Measurements from ENCODE around the gene ANKRD34A. TPM values are rescaled to one million over a fixed set of nuclear protein-coding genes. Genes with fewer than 3 reads are reported as not detected.

The ANKRD34A gene
- polyA plus RNA-seq, 1 donor from 2014 or later = 1.7 TPM

DNA sequence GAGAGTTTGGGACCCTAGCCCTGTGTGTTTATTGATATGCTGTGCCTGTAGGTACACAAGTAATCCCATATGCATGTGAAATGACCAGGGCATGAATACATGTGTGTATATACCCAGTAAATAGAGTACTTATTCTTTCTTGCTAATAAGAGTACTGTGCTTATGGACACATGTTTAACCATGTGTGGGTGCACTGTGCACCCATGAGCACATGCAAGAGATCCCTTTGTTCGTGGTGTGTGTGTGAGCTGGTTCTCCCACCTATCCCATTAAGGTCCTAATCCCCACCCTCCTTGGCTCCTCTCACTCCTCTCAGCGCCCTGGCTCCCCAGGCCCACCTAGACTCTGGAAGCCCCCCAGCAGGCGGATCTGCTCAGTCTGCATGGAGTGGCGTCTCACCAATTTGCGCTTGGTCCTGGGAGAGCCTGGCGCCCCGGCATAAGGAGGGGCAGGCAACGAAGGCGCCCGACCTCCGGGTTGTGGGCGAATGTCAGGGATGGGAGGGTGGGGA is 4.4 kb downstream of the ANKRD34A start:
- Histone ChIP-seq H3K4me3 (ENCODE audit: low read length) (peak overlapping the region; percentile 68), H3K27ac (ENCODE audit: low read length) (peak overlapping the region; percentile 25), H4K20me1 (ENCODE audit: insufficient read depth) (no peaks in the 10 kb centered on the region), H3K9me2 (ENCODE audit: insufficient read depth, low read length) (no peaks in the 10 kb centered on the region), H3K27me3 (ENCODE audit: insufficient read depth, low read depth, low read length) (peaks cover 23% of the 10 kb centered on the region), H3K36me3 (ENCODE audit: insufficient read depth, low read length) (no peaks in the 10 kb centered on the region), H3K79me2 (replicated peaks; ENCODE audit: insufficient read depth, low read length) (peaks cover 21% of the 10 kb centered on the region), H3K9ac (ENCODE audit: low read length) (peak overlapping the region; percentile 64), H3K4me2 (ENCODE audit: low read length) (no peak overlapping the region), H2AFZ (ENCODE audit: low read depth, low read length) (no peak overlapping the region), H3K9me3 (ENCODE audit: low read length) (no peaks in the 10 kb centered on the region), H3F3A (ENCODE audit: insufficient read depth, low read length, poor library complexity, severe bottlenecking) (peaks cover 7% of the 10 kb centered on the region)
- TF ChIP-seq POLR2AphosphoS5 (IDR thresholded peaks at IDR 0.05) (no peak), EP300 (conservative IDR thresholded peaks at IDR 0.05; ENCODE audit: poor library complexity, severe bottlenecking) (no peak), TAF1 (IDR thresholded peaks at IDR 0.05; ENCODE audit: low read depth) (no peak), EZH2 (IDR thresholded peaks at IDR 0.05; ENCODE audit: borderline replicate concordance, insufficient read depth, low read length, poor library complexity, severe bottlenecking) (no peak), MXI1 (conservative IDR thresholded peaks at IDR 0.05; ENCODE audit: poor library complexity, severe bottlenecking) (no peak), SMC3 (conservative IDR thresholded peaks at IDR 0.05; ENCODE audit: poor library complexity) (no peak), RAD21 (conservative IDR thresholded peaks at IDR 0.05) (no peak)
- TF ChIP-seq, protein P1, sequence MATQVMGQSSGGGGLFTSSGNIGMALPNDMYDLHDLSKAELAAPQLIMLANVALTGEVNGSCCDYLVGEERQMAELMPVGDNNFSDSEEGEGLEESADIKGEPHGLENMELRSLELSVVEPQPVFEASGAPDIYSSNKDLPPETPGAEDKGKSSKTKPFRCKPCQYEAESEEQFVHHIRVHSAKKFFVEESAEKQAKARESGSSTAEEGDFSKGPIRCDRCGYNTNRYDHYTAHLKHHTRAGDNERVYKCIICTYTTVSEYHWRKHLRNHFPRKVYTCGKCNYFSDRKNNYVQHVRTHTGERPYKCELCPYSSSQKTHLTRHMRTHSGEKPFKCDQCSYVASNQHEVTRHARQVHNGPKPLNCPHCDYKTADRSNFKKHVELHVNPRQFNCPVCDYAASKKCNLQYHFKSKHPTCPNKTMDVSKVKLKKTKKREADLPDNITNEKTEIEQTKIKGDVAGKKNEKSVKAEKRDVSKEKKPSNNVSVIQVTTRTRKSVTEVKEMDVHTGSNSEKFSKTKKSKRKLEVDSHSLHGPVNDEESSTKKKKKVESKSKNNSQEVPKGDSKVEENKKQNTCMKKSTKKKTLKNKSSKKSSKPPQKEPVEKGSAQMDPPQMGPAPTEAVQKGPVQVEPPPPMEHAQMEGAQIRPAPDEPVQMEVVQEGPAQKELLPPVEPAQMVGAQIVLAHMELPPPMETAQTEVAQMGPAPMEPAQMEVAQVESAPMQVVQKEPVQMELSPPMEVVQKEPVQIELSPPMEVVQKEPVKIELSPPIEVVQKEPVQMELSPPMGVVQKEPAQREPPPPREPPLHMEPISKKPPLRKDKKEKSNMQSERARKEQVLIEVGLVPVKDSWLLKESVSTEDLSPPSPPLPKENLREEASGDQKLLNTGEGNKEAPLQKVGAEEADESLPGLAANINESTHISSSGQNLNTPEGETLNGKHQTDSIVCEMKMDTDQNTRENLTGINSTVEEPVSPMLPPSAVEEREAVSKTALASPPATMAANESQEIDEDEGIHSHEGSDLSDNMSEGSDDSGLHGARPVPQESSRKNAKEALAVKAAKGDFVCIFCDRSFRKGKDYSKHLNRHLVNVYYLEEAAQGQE (IDR thresholded peaks at IDR 0.05; ENCODE audit: borderline replicate concordance) = no peak

DNA sequence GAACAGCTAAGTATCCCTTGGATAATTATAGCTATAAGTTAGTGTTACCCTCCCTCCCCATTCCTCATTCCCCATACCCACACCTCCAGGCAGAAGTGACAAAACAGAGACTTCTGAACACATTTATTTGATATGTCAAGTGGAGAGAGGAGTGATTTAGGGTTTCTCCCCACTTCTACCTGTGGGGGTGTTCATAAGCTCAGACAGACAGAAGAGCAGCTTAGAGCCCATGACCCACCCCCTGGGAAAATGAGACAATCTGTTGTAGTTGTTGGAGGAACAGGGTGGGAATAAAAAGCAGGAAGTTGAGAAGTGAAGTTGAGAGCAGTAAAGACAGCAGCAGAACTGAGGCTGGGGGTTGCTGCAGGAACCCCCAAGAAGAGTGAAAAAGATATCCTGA is 5.0 kb downstream of the ANKRD34A start:
- peaks cover 27% of the 10 kb centered on the region for H3K79me2 ChIP-seq (replicated peaks; ENCODE audit: insufficient read depth, low read length)
- no peaks in the 10 kb centered on the region for H3K36me3 ChIP-seq (ENCODE audit: insufficient read depth, low read length)
- H3K4me3 ChIP-seq (ENCODE audit: low read length) = no peak overlapping the region
- no peaks in the 10 kb centered on the region for H4K20me1 ChIP-seq (ENCODE audit: insufficient read depth)
- peaks cover 7% of the 10 kb centered on the region for H3F3A ChIP-seq (ENCODE audit: insufficient read depth, low read length, poor library complexity, severe bottlenecking)
- no peaks in the 10 kb centered on the region for H3K9me3 ChIP-seq (ENCODE audit: low read length)
- no peak overlapping the region for H3K4me2 ChIP-seq (ENCODE audit: low read length)
- peaks cover 23% of the 10 kb centered on the region for H3K27me3 ChIP-seq (ENCODE audit: insufficient read depth, low read depth, low read length)
- TF ChIP-seq EP300 (conservative IDR thresholded peaks at IDR 0.05; ENCODE audit: poor library complexity, severe bottlenecking) = no peak
- TF ChIP-seq EZH2 (IDR thresholded peaks at IDR 0.05; ENCODE audit: borderline replicate concordance, insufficient read depth, low read length, poor library complexity, severe bottlenecking) = no peak
- no peak for TF ChIP-seq MXI1 (conservative IDR thresholded peaks at IDR 0.05; ENCODE audit: poor library complexity, severe bottlenecking)
- no peak for TF ChIP-seq SMC3 (conservative IDR thresholded peaks at IDR 0.05; ENCODE audit: poor library complexity)
- TF ChIP-seq, protein P1 (IDR thresholded peaks at IDR 0.05; ENCODE audit: borderline replicate concordance) = no peak
- TF ChIP-seq, protein P2, sequence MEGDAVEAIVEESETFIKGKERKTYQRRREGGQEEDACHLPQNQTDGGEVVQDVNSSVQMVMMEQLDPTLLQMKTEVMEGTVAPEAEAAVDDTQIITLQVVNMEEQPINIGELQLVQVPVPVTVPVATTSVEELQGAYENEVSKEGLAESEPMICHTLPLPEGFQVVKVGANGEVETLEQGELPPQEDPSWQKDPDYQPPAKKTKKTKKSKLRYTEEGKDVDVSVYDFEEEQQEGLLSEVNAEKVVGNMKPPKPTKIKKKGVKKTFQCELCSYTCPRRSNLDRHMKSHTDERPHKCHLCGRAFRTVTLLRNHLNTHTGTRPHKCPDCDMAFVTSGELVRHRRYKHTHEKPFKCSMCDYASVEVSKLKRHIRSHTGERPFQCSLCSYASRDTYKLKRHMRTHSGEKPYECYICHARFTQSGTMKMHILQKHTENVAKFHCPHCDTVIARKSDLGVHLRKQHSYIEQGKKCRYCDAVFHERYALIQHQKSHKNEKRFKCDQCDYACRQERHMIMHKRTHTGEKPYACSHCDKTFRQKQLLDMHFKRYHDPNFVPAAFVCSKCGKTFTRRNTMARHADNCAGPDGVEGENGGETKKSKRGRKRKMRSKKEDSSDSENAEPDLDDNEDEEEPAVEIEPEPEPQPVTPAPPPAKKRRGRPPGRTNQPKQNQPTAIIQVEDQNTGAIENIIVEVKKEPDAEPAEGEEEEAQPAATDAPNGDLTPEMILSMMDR (IDR thresholded peaks at IDR 0.05; ENCODE audit: poor library complexity, severe bottlenecking) = no peak
- no peak for TF ChIP-seq POLR2AphosphoS5 (IDR thresholded peaks at IDR 0.05)
- no peak for TF ChIP-seq RAD21 (conservative IDR thresholded peaks at IDR 0.05)
- no peak overlapping the region for H3K27ac ChIP-seq (ENCODE audit: low read length)
- no peak overlapping the region for H3K9ac ChIP-seq (ENCODE audit: low read length)
- H3K9me2 ChIP-seq (ENCODE audit: insufficient read depth, low read length) = no peaks in the 10 kb centered on the region
- no peak overlapping the region for H2AFZ ChIP-seq (ENCODE audit: low read depth, low read length)

Measured in neural cell (in vitro differentiated cells).